Esophagus squamous epithelium (tissue), 4 donors: ENCODE data around the gene ARAP1.

Experiments used
- CTCF ChIP-seq, 6 experiments: fragments of 450-650 bp in 4 of 6; fragments of 200-600 bp in 2 of 6; sonication (generic) in 2 of 6; IDR thresholded peaks; one replicate each; pipeline ENCODE4 v1.5.1; 2016 to 2019; ENCODE audit warnings: antibody characterized with exemption in 6 of 6, mild to moderate bottlenecking in 4 of 6, moderate library complexity in 4 of 6
- POLR2A ChIP-seq, 4 donors: fragments of 450-650 bp; IDR thresholded peaks; one replicate each; pipeline ENCODE4 v1.6.1; 2017; ENCODE audit warnings: antibody characterized with exemption in 4 of 4, mild to moderate bottlenecking in 4 of 4, moderate library complexity in 3 of 4

GRCh38 chr11:72683782-72684200 is 68.4 kb downstream of the ARAP1 start:
- TF ChIP-seq CTCF (IDR thresholded peaks at IDR 0.05) (peak; percentile 79 to 96 (median 88)), POLR2A (IDR thresholded peaks at IDR 0.05) (no peak)
